HG03196 (cell line): ENCODE data around the gene COL8A2.

Experiments
- ATAC-seq: cut with Tn5 transposase; IDR thresholded peaks from one replicate; pipeline ENCODE4 v1.9.1; 2021; ENCODE audit not compliant: unreplicated experiment

Gene COL8A2

GRCh38 chr1:36137226-36137625 lies 12.2 kb upstream of the COL8A2 start:
- ATAC-seq, result no peak

GRCh38 chr1:36136535-36136934 lies 11.5 kb upstream of the COL8A2 start:
- no peak for ATAC-seq

- ATAC-seq, result no peak
These were observed 10.8 kb upstream of the COL8A2 start for GRCh38 chr1:36135796-36136195.

GRCh38 chr1:36135330-36135667 lies 10.3 kb upstream of the COL8A2 start:
- no peak for ATAC-seq

- ATAC-seq, result no peak
These were observed 9.7 kb upstream of the COL8A2 start for GRCh38 chr1:36134505-36135329.

- no peak for ATAC-seq
These were observed 9.0 kb upstream of the COL8A2 start for GRCh38 chr1:36134031-36134430.

- no peak for ATAC-seq
These were observed 8.5 kb upstream of the COL8A2 start for GRCh38 chr1:36133484-36133883.

GRCh38 chr1:36132029-36132428 lies 7.0 kb upstream of the COL8A2 start:
- no peak for ATAC-seq

GRCh38 chr1:36128905-36129206 lies 3.8 kb upstream of the COL8A2 start:
- ATAC-seq, result no peak

- no peak for ATAC-seq
These were observed 3.3 kb upstream of the COL8A2 start for GRCh38 chr1:36128126-36128904.

- ATAC-seq, result no peak
These were observed 1.9 kb upstream of the COL8A2 start for GRCh38 chr1:36126797-36127500.

- ATAC-seq, result no peak
These were observed 1.1 kb upstream of the COL8A2 start for GRCh38 chr1:36126005-36126716.

GRCh38 chr1:36124404-36125128 lies 456 bp downstream of the COL8A2 start:
- no peak for ATAC-seq

- no peak for ATAC-seq
These were observed 1.7 kb downstream of the COL8A2 start for GRCh38 chr1:36123356-36123755.

- no peak for ATAC-seq
These were observed 2.7 kb downstream of the COL8A2 start for GRCh38 chr1:36122062-36123030.

- ATAC-seq, result no peak
These were observed 5.6 kb downstream of the COL8A2 start for GRCh38 chr1:36119456-36119855.

- no peak for ATAC-seq
These were observed 6.4 kb downstream of the COL8A2 start for GRCh38 chr1:36118447-36119204.

GRCh38 chr1:36116901-36117300 lies 8.1 kb downstream of the COL8A2 start:
- ATAC-seq, result no peak

- no peak for ATAC-seq
These were observed 9.1 kb downstream of the COL8A2 start for GRCh38 chr1:36115931-36116330.
